Adrenal gland (tissue), 5 donors: Measurements from ENCODE around the gene ZNF426.

Source experiments
- POLR2A ChIP-seq, 2 donors: fragments of 450-650 bp; IDR thresholded peaks; one replicate each; pipeline ENCODE4 v1.6.1; 2017; ENCODE audit warnings: antibody characterized with exemption in 2 of 2, mild to moderate bottlenecking in 2 of 2, moderate library complexity in 1 of 2
- TF ChIP-seq, protein P1 (sequence below), 6 experiments: fragments of 450-650 bp in 4 of 6; fragments of 200-600 bp in 2 of 6; sonication (generic) in 1 of 6; IDR thresholded peaks; 1 replicate in 5 of 6; 2 replicates in 1 of 6; pipeline versions ENCODE4 v1.5.1 to v1.8.0; 2016 to 2021; ENCODE audit warnings: antibody characterized with exemption in 6 of 6, mild to moderate bottlenecking in 2 of 6, moderate library complexity in 1 of 6
- donor health status: DM: no; HTN: no; CAD: no.

DNA sequence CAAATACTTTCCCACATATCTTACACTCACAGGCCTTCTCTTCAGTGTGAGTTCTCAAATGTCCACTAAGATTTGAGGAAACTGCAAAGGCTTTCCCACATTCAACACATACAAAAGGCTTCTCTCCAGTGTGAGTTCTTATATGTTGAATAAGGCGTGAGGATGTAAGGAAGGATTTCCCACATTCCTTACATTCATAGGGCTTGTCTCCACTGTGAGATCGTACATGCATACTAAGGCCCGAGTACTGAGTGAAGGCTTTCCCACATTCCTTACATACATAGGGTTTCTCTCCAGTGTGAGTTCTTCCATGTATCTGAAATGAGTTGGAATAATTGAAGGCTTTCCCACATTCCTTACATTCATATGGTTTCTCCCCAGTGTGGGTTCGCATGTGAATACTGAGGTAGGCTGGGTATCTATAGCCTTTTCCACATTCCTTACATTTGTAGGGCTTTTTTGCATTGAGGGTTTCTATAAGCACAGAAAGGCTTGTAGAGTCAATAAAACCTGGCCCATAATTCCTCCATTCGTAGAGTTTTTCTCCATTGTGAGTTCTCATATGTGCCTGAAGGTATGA, 9.6 kb downstream of the ZNF426 start:
- TF ChIP-seq, protein P1, sequence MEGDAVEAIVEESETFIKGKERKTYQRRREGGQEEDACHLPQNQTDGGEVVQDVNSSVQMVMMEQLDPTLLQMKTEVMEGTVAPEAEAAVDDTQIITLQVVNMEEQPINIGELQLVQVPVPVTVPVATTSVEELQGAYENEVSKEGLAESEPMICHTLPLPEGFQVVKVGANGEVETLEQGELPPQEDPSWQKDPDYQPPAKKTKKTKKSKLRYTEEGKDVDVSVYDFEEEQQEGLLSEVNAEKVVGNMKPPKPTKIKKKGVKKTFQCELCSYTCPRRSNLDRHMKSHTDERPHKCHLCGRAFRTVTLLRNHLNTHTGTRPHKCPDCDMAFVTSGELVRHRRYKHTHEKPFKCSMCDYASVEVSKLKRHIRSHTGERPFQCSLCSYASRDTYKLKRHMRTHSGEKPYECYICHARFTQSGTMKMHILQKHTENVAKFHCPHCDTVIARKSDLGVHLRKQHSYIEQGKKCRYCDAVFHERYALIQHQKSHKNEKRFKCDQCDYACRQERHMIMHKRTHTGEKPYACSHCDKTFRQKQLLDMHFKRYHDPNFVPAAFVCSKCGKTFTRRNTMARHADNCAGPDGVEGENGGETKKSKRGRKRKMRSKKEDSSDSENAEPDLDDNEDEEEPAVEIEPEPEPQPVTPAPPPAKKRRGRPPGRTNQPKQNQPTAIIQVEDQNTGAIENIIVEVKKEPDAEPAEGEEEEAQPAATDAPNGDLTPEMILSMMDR (IDR thresholded peaks at IDR 0.05) = no peak
- TF ChIP-seq POLR2A (IDR thresholded peaks at IDR 0.05) = no peak
